ENCODE measurements around the gene TBXA2R.

- TF ChIP-seq CTCF (IDR thresholded peaks at IDR 0.05; ENCODE audit: low read length) (peak; percentile 56), EZH2 (optimal IDR thresholded peaks at IDR 0.05; ENCODE audit: low read depth, low read length) (no peak)
Measured at GRCh38 chr19:3586127-3586626, 20.5 kb downstream of the TBXA2R start.
